HepG2 (cell line): ENCODE measurements around the gene ZCCHC12. TPM values are rescaled to one million over a fixed set of nuclear protein-coding genes. Genes with fewer than 3 reads are reported as not detected.

Source experiments
- CENPX ChIP-seq: sonication (generic); formaldehyde crosslinking; IDR thresholded peaks from 2 replicates; pipeline ENCODE4 v1.9.0; 2021; ENCODE audit warnings: mild to moderate bottlenecking, missing genetic modification reagents, moderate library complexity
- GABPB1 ChIP-seq: IDR thresholded peaks from 2 replicates; pipeline ENCODE4 v1.6.1; 2016; ENCODE audit warnings: mild to moderate bottlenecking, missing genetic modification reagents, moderate library complexity, missing compliant biosample characterization
- GATAD2A ChIP-seq: IDR thresholded peaks from 2 replicates; pipeline ENCODE4 v1.6.1; 2016
- HDAC1 ChIP-seq: sonication (generic); formaldehyde crosslinking; IDR thresholded peaks from 2 replicates; pipeline ENCODE4 v1.5.1; 2020; ENCODE audit warnings: mild to moderate bottlenecking, missing genetic modification reagents
- KIAA2018 ChIP-seq: sonication (generic); formaldehyde crosslinking; IDR thresholded peaks from 2 replicates; pipeline ENCODE4 v1.5.0; 2020; ENCODE audit warnings: mild to moderate bottlenecking, missing genetic modification reagents, borderline replicate concordance
- MBD4 ChIP-seq: IDR thresholded peaks from 2 replicates; pipeline ENCODE4 v1.6.1; 2012; ENCODE audit warnings: low read length, inconsistent platforms, borderline replicate concordance
- PAXIP1 ChIP-seq: sonication (generic); formaldehyde crosslinking; conservative IDR thresholded peaks from 2 replicates; pipeline ENCODE4 v1.4.0; 2020; ENCODE audit warnings: mild to moderate bottlenecking, missing genetic modification reagents, moderate library complexity
- PHF21A ChIP-seq: sonication (generic); formaldehyde crosslinking; IDR thresholded peaks from 2 replicates; pipeline ENCODE4 v1.5.0; 2020; ENCODE audit warnings: mild to moderate bottlenecking, missing genetic modification reagents
- REPIN1 ChIP-seq: sonication (generic); formaldehyde crosslinking; IDR thresholded peaks from 2 replicates; pipeline ENCODE4 v1.8.0; 2022; ENCODE audit warnings: missing genetic modification reagents, low read depth, mild to moderate bottlenecking, borderline replicate concordance
- SKI ChIP-seq: fragments of 450-650 bp; IDR thresholded peaks from one replicate; pipeline ENCODE4 v1.6.1; 2018; ENCODE audit warnings: mild to moderate bottlenecking; ENCODE audit not compliant: partially characterized antibody
- SP4 ChIP-seq: sonication (generic); formaldehyde crosslinking; IDR thresholded peaks from 2 replicates; pipeline ENCODE4 v1.8.1; 2023; ENCODE audit warnings: mild to moderate bottlenecking, missing genetic modification reagents
- UBTF ChIP-seq: sonication (generic); formaldehyde crosslinking; IDR thresholded peaks from 2 replicates; pipeline ENCODE4 v1.4.0; 2020; ENCODE audit warnings: mild to moderate bottlenecking, missing genetic modification reagents
- ZNF251 ChIP-seq: sonication (generic); formaldehyde crosslinking; IDR thresholded peaks from 2 replicates; pipeline ENCODE4 v1.9.0; 2021; ENCODE audit warnings: mild to moderate bottlenecking, missing genetic modification reagents
- ZNF33B ChIP-seq: sonication (generic); formaldehyde crosslinking; IDR thresholded peaks from 2 replicates; pipeline ENCODE4 v1.5.1; 2020; ENCODE audit warnings: mild to moderate bottlenecking, missing genetic modification reagents
- ZNF883 ChIP-seq: sonication (generic); formaldehyde crosslinking; IDR thresholded peaks from 2 replicates; pipeline ENCODE4 v1.5.1; 2020; ENCODE audit warnings: mild to moderate bottlenecking, missing genetic modification reagents; ENCODE audit errors: not compliant biosample characterization
- ZNF891 ChIP-seq: sonication (generic); formaldehyde crosslinking; IDR thresholded peaks from 2 replicates; pipeline ENCODE4 v1.5.0; 2020; ENCODE audit warnings: mild to moderate bottlenecking, missing genetic modification reagents
- polyA plus RNA-seq, 8 experiments: library from polyadenylated mRNA; depleted of rRNA in 3 of 8; stranded (reverse) in 7 of 8; unstranded in 1 of 8; fragments of >200 nt; fragmentation: Illumina TruSeq in 4 of 8; extraction: Trizol in 4 of 8; gene quantifications; 2 replicates each; pipeline versions ENCODE4 v1.2.1 to v1.2.3, GENCODE V29; 2011 to 2016; ENCODE audit warnings: low read depth in 4 of 8, missing spikeins in 1 of 8, mixed read lengths in 1 of 8; ENCODE audit not compliant: insufficient read depth in 1 of 8
- total RNA-seq, 5 experiments: library from RNA; depleted of rRNA; stranded (reverse); fragments of >200 nt; fragmentation: Illumina TruSeq; extraction: Trizol; gene quantifications; 2 replicates each; pipeline ENCODE4 v1.2.3, GENCODE V29; 2016; ENCODE audit warnings: low read depth in 1 of 5

ZCCHC12 gene
- total and polyA plus RNA-seq, 2 of the 13 experiments (the other 11 are each of a cell fraction or from before 2014, with no cell fraction given), result 0.05 to 0.20 TPM

- no peak for TF ChIP-seq ZNF33B
- no peak for TF ChIP-seq ZNF891 (CRISPR knock-in tag)
- no peak for TF ChIP-seq ZNF251
- peak; percentile 82 for TF ChIP-seq UBTF (CRISPR knock-in tag)
- TF ChIP-seq KIAA2018, result no peak
- peak; percentile 51 for TF ChIP-seq PAXIP1 (CRISPR knock-in tag)
- no peak for TF ChIP-seq CENPX (CRISPR knock-in tag)
- TF ChIP-seq SKI, result no peak
- peak; percentile 43; the same call in 1 of the 2 replicates for TF ChIP-seq HDAC1 (CRISPR knock-in tag)
- peak; percentile 90 for TF ChIP-seq GABPB1 (CRISPR knock-in tag)
- TF ChIP-seq MBD4, result no peak
- peak; percentile 40 for TF ChIP-seq GATAD2A
- TF ChIP-seq SP4, result no peak
- TF ChIP-seq PHF21A (CRISPR knock-in tag), result peak; percentile 36; the same call in 1 of the 2 replicates
- TF ChIP-seq ZNF883 (CRISPR knock-in tag), result no peak
- peak; percentile 37; the same call in 1 of the 2 replicates for TF ChIP-seq REPIN1 (CRISPR knock-in tag)
Observed at GRCh38 chrX:118839334-118839958, 15.8 kb downstream of the ZCCHC12 start (continued).
